GM08714 (cell line): ENCODE data around the gene CEP250.
"Not testable (repeated sequence)": the region's sequence is repeated elsewhere in the genome, so short reads cannot be mapped to it uniquely, and the experiment has no call there.

Experiments used
- H3K4me3 ChIP-seq: fragments of 200-500 bp; sonication (Bioruptor generic); 2 replicates; pipeline ENCODE4 v1.5.1; 2014; ENCODE audit warnings: mild to moderate bottlenecking, low read length, inconsistent platforms
- ZNF274 ChIP-seq: IDR thresholded peaks from 2 replicates; pipeline ENCODE4 v1.6.1; 2012; ENCODE audit warnings: mild to moderate bottlenecking, low read depth, low read length

The CEP250 gene

GRCh38 chr20:35446356-35447078 lies 8.9 kb upstream of the CEP250 start:
- no peak for TF ChIP-seq ZNF274
- H3K4me3 ChIP-seq, result no peak overlapping the region

DNA sequence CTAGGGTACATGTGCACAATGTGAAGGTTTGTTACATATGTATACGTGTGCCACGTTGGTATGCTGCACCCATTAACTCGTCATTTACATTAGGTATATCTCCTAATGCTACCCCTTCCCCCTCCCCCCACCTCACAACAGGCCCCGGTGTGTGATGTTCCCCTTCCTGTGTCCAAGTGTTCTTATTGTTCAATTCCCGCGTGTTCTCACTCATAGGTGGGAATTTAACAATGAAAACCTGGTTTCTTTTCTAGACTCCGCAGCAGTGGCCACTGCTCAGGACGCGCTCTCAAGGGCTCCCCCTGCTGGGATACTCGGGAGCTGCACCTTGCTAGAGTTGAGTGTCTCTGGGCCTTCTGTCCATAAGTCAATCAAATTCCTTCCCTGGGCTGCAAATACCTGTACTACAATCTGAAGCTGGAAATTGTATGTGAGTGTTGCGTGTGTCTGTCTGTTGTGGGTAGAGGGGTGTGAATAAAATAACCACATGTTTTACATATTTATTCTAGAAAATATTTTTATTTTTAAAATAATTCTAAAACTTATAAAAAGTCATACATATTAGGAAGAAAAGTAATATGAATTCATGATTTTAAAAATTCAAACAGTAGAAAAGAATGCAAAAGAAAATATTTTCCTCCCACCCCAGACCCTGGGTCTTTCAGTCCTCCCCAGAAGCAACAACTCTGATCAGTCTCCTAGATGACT lies 8.2 kb upstream of the CEP250 start:
- H3K4me3 ChIP-seq, result no peak overlapping the region; the same call in 1 of the 2 replicates
- no peak for TF ChIP-seq ZNF274

GRCh38 chr20:35448788-35449373 lies 6.5 kb upstream of the CEP250 start:
- H3K4me3 ChIP-seq, result no peak overlapping the region
- TF ChIP-seq ZNF274, result no peak

GRCh38 chr20:35449855-35450254 lies 5.5 kb upstream of the CEP250 start:
- not testable (repeated sequence) for H3K4me3 ChIP-seq

DNA sequence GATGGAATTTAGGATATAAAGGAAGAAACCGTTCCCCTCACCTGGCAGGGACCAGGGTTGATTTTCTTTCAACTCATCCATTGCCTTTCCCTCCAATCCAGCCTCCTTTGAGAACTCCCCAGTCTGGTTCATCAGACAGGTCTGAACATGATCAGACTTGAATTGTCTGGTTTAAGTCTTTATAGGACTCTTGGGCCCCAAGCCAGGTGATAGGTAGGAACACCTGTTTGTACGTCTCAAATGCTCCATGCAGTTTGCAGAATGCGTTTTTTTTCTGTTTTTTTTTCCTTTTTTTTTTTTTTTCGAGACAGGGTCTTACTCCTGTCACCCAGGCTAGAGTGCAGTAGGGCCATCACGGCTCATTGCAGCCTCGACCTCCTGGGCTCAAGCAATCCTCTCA lies 4.1 kb upstream of the CEP250 start:
- no peak overlapping the region for H3K4me3 ChIP-seq
- TF ChIP-seq ZNF274, result no peak

DNA sequence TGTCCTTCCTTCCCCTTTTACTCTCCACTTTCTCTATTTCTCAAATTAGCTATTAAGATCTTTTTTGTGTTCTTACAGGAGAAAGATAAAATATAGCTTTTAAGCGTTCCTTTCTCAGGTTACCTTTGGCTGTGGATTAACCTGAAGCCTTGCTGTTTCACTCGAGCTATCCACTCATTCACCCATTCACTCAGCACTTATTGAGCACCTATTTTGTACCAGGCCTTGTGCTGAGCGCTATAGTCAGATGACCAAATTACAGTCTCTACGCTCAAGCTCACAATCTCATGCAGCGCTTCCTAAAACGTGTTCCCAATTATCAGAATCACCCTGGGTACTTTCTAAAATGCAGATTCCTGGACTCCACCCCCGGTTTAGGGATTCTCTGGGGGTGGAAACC lies 1.8 kb upstream of the CEP250 start:
- no peak for TF ChIP-seq ZNF274
- H3K4me3 ChIP-seq, result peak overlapping the region; percentile 93; the same call in 1 of the 2 replicates

DNA sequence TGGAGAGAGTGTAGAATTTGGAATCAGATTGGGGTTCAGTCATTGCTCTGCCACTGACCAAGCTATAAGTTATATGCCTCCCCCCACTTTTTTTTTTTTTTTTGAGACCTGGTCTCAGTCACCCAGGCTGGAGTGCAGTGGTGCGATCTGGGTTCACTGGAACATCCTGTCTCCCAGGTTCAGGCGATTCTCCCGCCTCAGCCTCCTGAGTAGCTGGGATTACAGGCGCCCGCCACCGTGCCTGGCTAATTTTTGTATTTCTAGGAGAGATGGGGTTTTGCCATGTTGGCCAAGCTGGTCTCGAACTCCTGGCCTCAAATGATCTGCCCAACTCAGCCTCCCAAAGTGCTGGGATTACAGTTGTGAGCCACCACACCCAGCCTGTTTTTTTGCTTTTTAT lies 1.3 kb downstream of the CEP250 start:
- H3K4me3 ChIP-seq, result not testable (repeated sequence)

DNA sequence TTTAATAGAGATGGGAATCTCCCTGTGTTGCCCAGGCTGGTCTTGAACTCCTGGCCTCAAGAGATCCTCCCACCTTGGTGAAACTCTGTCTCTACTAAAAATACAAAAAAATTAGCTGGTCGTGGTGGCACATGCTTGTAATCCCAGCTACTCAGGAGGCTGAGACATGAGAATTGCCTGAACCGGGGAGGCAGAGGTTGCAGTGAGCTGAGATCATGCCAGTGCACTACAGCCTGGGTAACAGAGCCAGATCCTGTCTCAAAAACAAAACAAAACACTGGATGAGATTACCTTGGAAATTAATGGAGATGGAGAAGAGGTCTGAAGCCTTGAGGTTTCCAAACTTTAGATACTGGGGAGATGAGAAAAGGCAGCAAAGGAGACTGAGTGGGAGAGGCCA lies 2.1 kb downstream of the CEP250 start:
- H3K4me3 ChIP-seq, result not testable (repeated sequence)

DNA sequence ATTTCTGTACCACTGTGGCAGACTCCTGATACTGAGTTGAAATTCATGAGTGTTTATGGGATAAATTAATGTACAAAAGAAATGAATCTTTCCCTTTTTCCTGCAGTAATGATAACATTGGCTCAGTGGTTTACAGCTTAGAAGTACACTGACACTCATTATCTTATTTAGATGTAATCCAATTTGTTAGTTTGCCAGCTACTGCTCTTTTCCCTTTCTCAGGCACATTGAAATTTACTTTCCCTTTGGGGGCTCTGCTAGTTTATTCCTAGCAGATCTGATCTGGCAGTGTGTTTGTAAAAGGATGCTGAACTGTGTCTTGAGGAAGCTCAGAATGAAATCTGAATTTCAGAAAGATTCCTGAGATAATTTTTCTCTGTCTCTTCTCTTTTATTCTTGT lies 3.0 kb downstream of the CEP250 start:
- H3K4me3 ChIP-seq, result no peak overlapping the region
- no peak for TF ChIP-seq ZNF274

- H3K4me3 ChIP-seq, result no peak overlapping the region
- TF ChIP-seq ZNF274, result no peak
Measured at GRCh38 chr20:35461620-35462019, 6.2 kb downstream of the CEP250 start.

GRCh38 chr20:35462351-35462750 lies 7.0 kb downstream of the CEP250 start:
- TF ChIP-seq ZNF274, result no peak
- H3K4me3 ChIP-seq, result no peak overlapping the region

DNA sequence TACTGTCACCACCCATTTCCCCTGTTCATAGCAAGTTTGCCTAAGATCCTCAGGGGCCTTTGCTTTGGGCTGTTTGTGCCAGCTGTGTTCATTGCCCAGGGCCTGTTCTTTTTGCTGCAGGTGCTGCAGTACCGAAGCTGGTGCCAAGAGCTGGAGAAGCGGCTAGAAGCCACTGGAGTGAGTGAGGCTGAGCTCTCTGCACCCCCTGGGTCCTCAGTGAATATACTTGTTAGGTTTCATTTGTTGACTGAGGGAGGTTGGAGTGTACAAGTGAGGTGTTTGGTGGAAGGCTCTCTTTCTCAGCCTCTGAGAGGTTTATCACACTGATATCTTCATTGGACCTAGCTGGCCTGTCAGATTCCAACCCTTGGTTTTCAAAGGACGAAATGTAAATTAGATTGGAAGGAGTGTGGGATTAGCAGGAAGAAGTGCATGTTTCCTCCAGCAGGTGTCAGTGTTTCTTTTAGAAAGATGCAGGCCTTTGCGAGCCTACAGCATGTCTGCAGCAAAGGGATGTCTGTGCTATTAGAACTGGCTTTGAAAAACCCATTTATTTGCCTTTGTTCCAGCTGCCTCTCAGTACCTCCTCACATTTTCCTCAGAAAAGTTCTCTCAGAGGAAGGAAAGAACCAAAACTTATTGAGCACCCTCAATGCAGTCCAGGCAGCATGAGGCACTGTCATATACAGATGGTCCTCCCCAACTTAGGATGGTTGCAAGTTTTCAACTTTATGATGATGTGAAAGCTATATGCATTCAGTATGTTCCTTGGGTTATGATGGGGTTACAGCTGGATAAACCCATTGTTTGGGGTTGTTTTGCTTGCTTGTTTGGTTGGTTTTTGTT lies 8.3 kb downstream of the CEP250 start:
- H3K4me3 ChIP-seq, result no peak overlapping the region
- no peak for TF ChIP-seq ZNF274

- TF ChIP-seq ZNF274, result no peak
- no peak overlapping the region for H3K4me3 ChIP-seq
Measured at GRCh38 chr20:35465976-35466375, 10.6 kb downstream of the CEP250 start.

GRCh38 chr20:35466856-35467255 lies 11.5 kb downstream of the CEP250 start:
- no peak for TF ChIP-seq ZNF274
- no peak overlapping the region for H3K4me3 ChIP-seq
